Measurements from ENCODE around the gene BCOR.

BCOR gene

GRCh38 chrX:40054793-40055192, 43.0 kb downstream of the BCOR start:
- DNase-seq (ENCODE audit: insufficient read length) (no peak), FAIRE-seq (no peak)
- no peak for TF ChIP-seq TAF1 (IDR thresholded peaks at IDR 0.05; ENCODE audit: borderline replicate concordance, low read depth, low read length)
- no peak for TF ChIP-seq POLR2AphosphoS5 (IDR thresholded peaks at IDR 0.05; ENCODE audit: low read depth, low read length)
- TF ChIP-seq POLR2A (IDR thresholded peaks at IDR 0.05; ENCODE audit: low read depth, low read length), result no peak

- no peak for FAIRE-seq
- no peak for DNase-seq (ENCODE audit: insufficient read length)
- no peak for TF ChIP-seq TAF1 (IDR thresholded peaks at IDR 0.05; ENCODE audit: borderline replicate concordance, low read depth, low read length)
- no peak for TF ChIP-seq POLR2AphosphoS5 (IDR thresholded peaks at IDR 0.05; ENCODE audit: low read depth, low read length)
- no peak for TF ChIP-seq POLR2A (IDR thresholded peaks at IDR 0.05; ENCODE audit: low read depth, low read length)
These were observed 47.2 kb downstream of the BCOR start for GRCh38 chrX:40050532-40050931.

GRCh38 chrX:40049084-40049641, 48.6 kb downstream of the BCOR start:
- FAIRE-seq (no peak), DNase-seq (ENCODE audit: insufficient read length) (no peak)
- TF ChIP-seq POLR2A (IDR thresholded peaks at IDR 0.05; ENCODE audit: low read depth, low read length) (no peak), TAF1 (IDR thresholded peaks at IDR 0.05; ENCODE audit: borderline replicate concordance, low read depth, low read length) (no peak), POLR2AphosphoS5 (IDR thresholded peaks at IDR 0.05; ENCODE audit: low read depth, low read length) (no peak)

- TF ChIP-seq POLR2A (IDR thresholded peaks at IDR 0.05; ENCODE audit: low read depth, low read length) (no peak), TAF1 (IDR thresholded peaks at IDR 0.05; ENCODE audit: borderline replicate concordance, low read depth, low read length) (no peak), POLR2AphosphoS5 (IDR thresholded peaks at IDR 0.05; ENCODE audit: low read depth, low read length) (no peak)
- DNase-seq (ENCODE audit: insufficient read length) (no peak), FAIRE-seq (no peak)
These were observed 50.3 kb downstream of the BCOR start for GRCh38 chrX:40047485-40047884.

GRCh38 chrX:40043895-40044294, 53.9 kb downstream of the BCOR start:
- FAIRE-seq (peak; percentile 53), DNase-seq (ENCODE audit: insufficient read length) (no peak)
- TF ChIP-seq POLR2AphosphoS5 (IDR thresholded peaks at IDR 0.05; ENCODE audit: low read depth, low read length) (no peak), TAF1 (IDR thresholded peaks at IDR 0.05; ENCODE audit: borderline replicate concordance, low read depth, low read length) (no peak), POLR2A (IDR thresholded peaks at IDR 0.05; ENCODE audit: low read depth, low read length) (no peak)

GRCh38 chrX:40041915-40042314, 55.8 kb downstream of the BCOR start:
- no peak for DNase-seq (ENCODE audit: insufficient read length)
- FAIRE-seq, result no peak
- no peak for TF ChIP-seq POLR2AphosphoS5 (IDR thresholded peaks at IDR 0.05; ENCODE audit: low read depth, low read length)
- TF ChIP-seq POLR2A (IDR thresholded peaks at IDR 0.05; ENCODE audit: low read depth, low read length), result no peak
- TF ChIP-seq TAF1 (IDR thresholded peaks at IDR 0.05; ENCODE audit: borderline replicate concordance, low read depth, low read length), result no peak

- peak; percentile 51 for FAIRE-seq
- no peak for DNase-seq (ENCODE audit: insufficient read length)
- TF ChIP-seq TAF1 (IDR thresholded peaks at IDR 0.05; ENCODE audit: borderline replicate concordance, low read depth, low read length), result no peak
- no peak for TF ChIP-seq POLR2AphosphoS5 (IDR thresholded peaks at IDR 0.05; ENCODE audit: low read depth, low read length)
- TF ChIP-seq POLR2A (IDR thresholded peaks at IDR 0.05; ENCODE audit: low read depth, low read length), result no peak
These were observed 56.9 kb downstream of the BCOR start for GRCh38 chrX:40040686-40041461.

- DNase-seq (ENCODE audit: insufficient read length) (no peak), FAIRE-seq (peak; percentile 50)
- TF ChIP-seq POLR2AphosphoS5 (IDR thresholded peaks at IDR 0.05; ENCODE audit: low read depth, low read length) (no peak), POLR2A (IDR thresholded peaks at IDR 0.05; ENCODE audit: low read depth, low read length) (no peak), TAF1 (IDR thresholded peaks at IDR 0.05; ENCODE audit: borderline replicate concordance, low read depth, low read length) (no peak)
These were observed 57.9 kb downstream of the BCOR start for GRCh38 chrX:40039887-40040286.

- DNase-seq (ENCODE audit: insufficient read length) (no peak), FAIRE-seq (no peak)
- TF ChIP-seq POLR2AphosphoS5 (IDR thresholded peaks at IDR 0.05; ENCODE audit: low read depth, low read length) (no peak), TAF1 (IDR thresholded peaks at IDR 0.05; ENCODE audit: borderline replicate concordance, low read depth, low read length) (no peak), POLR2A (IDR thresholded peaks at IDR 0.05; ENCODE audit: low read depth, low read length) (no peak)
These were observed 60.4 kb downstream of the BCOR start for GRCh38 chrX:40037367-40037766.

- TF ChIP-seq POLR2AphosphoS5 (IDR thresholded peaks at IDR 0.05; ENCODE audit: low read depth, low read length), result no peak
- TF ChIP-seq TAF1 (IDR thresholded peaks at IDR 0.05; ENCODE audit: borderline replicate concordance, low read depth, low read length), result no peak
- no peak for TF ChIP-seq POLR2A (IDR thresholded peaks at IDR 0.05; ENCODE audit: low read depth, low read length)
- FAIRE-seq (no peak), DNase-seq (ENCODE audit: insufficient read length) (no peak)
These were observed 62.0 kb downstream of the BCOR start for GRCh38 chrX:40035726-40036125.

GRCh38 chrX:40031911-40032310, 65.8 kb downstream of the BCOR start:
- no peak for TF ChIP-seq POLR2AphosphoS5 (IDR thresholded peaks at IDR 0.05; ENCODE audit: low read depth, low read length)
- no peak for TF ChIP-seq POLR2A (IDR thresholded peaks at IDR 0.05; ENCODE audit: low read depth, low read length)
- no peak for TF ChIP-seq TAF1 (IDR thresholded peaks at IDR 0.05; ENCODE audit: borderline replicate concordance, low read depth, low read length)
- DNase-seq (ENCODE audit: insufficient read length) (no peak), FAIRE-seq (no peak)

- FAIRE-seq (no peak), DNase-seq (ENCODE audit: insufficient read length) (no peak)
- TF ChIP-seq POLR2AphosphoS5 (IDR thresholded peaks at IDR 0.05; ENCODE audit: low read depth, low read length), result no peak
These were observed 67.6 kb downstream of the BCOR start for GRCh38 chrX:40030205-40030604.
